ENCODE measurements around the gene ORC2.

ORC2 gene

GRCh38 chr2:200871151-200871550 lies 92.3 kb downstream of the ORC2 start:
- H3K36me3 ChIP-seq (ENCODE audit: insufficient read depth, low read length), result peaks cover 43% of the 10 kb centered on the region; the same call in 1 of the 2 replicates
- H3K27ac ChIP-seq (ENCODE audit: low read length), result no peak overlapping the region
- DNase-seq (no peak), ATAC-seq (ENCODE audit: insufficient read depth, low read depth) (no peak)
- no peaks in the 10 kb centered on the region for H3K9me3 ChIP-seq (ENCODE audit: insufficient read depth, low read length, severe bottlenecking)
- H3K79me2 ChIP-seq (ENCODE audit: insufficient read depth, low read length), result no peaks in the 10 kb centered on the region
- TF ChIP-seq EZH2 (IDR thresholded peaks at IDR 0.05; ENCODE audit: borderline replicate concordance, low read depth, low read length, severe bottlenecking) (no peak), CTCF (IDR thresholded peaks at IDR 0.05; ENCODE audit: borderline replicate concordance, extremely low read depth, low read length, poor library complexity, severe bottlenecking) (no peak)
- H3K4me2 ChIP-seq (ENCODE audit: insufficient read depth, low read length), result no peak overlapping the region
- no peaks in the 10 kb centered on the region for H3K27me3 ChIP-seq (ENCODE audit: insufficient read depth, low read length, poor library complexity)
- H3K4me3 ChIP-seq (ENCODE audit: low read depth in 1 of 2, low read length in 2 of 2), result no peak overlapping the region
- H3K9ac ChIP-seq (ENCODE audit: low read depth, low read length), result no peak overlapping the region
- H4K20me1 ChIP-seq (ENCODE audit: insufficient read depth, low read length), result no peaks in the 10 kb centered on the region
- no peak overlapping the region for H2AFZ ChIP-seq (ENCODE audit: low read depth, low read length)
- no peaks in the 10 kb centered on the region for H3K4me1 ChIP-seq (ENCODE audit: insufficient read depth, low read length)

GRCh38 chr2:200869014-200869413 lies 94.4 kb downstream of the ORC2 start:
- no peak overlapping the region for H3K4me3 ChIP-seq (ENCODE audit: low read depth in 1 of 2, low read length in 2 of 2)
- H3K79me2 ChIP-seq (ENCODE audit: insufficient read depth, low read length), result peaks cover 5% of the 10 kb centered on the region
- H3K4me1 ChIP-seq (ENCODE audit: insufficient read depth, low read length), result peaks cover 12% of the 10 kb centered on the region
- H3K9ac ChIP-seq (ENCODE audit: low read depth, low read length), result no peak overlapping the region
- DNase-seq (no peak), ATAC-seq (ENCODE audit: insufficient read depth, low read depth) (no peak)
- no peaks in the 10 kb centered on the region for H3K9me3 ChIP-seq (ENCODE audit: insufficient read depth, low read length, severe bottlenecking)
- no peak overlapping the region for H3K27ac ChIP-seq (ENCODE audit: low read length)
- no peak overlapping the region for H3K4me2 ChIP-seq (ENCODE audit: insufficient read depth, low read length)
- H2AFZ ChIP-seq (ENCODE audit: low read depth, low read length), result no peak overlapping the region
- H3K36me3 ChIP-seq (ENCODE audit: insufficient read depth, low read length), result peaks cover 30% of the 10 kb centered on the region
- no peaks in the 10 kb centered on the region for H4K20me1 ChIP-seq (ENCODE audit: insufficient read depth, low read length)
- H3K27me3 ChIP-seq (ENCODE audit: insufficient read depth, low read length, poor library complexity), result no peaks in the 10 kb centered on the region
- no peak for TF ChIP-seq EZH2 (IDR thresholded peaks at IDR 0.05; ENCODE audit: borderline replicate concordance, low read depth, low read length, severe bottlenecking)
- no peak for TF ChIP-seq CTCF (IDR thresholded peaks at IDR 0.05; ENCODE audit: borderline replicate concordance, extremely low read depth, low read length, poor library complexity, severe bottlenecking)

GRCh38 chr2:200864176-200865034 lies 99.1 kb downstream of the ORC2 start, which contains the start of gene CLK1:
Gene CLK1, minus strand, starts transcription at chr2:200864658. Its CDS starts 2,796 bp downstream, at chr2:200861862.
- DNase-seq (peak; percentile 96), ATAC-seq (ENCODE audit: insufficient read depth, low read depth) (peak; percentile 85)
- H3K4me1 ChIP-seq (ENCODE audit: insufficient read depth, low read length), result peaks cover 43% of the 10 kb centered on the region
- H3K4me3 ChIP-seq (ENCODE audit: low read depth in 1 of 2, low read length in 2 of 2), result peak within 1 kb of the TSS; percentile 97 to 98
- H3K36me3 ChIP-seq (ENCODE audit: insufficient read depth, low read length), result peaks cover 49% of the 10 kb centered on the region
- peak within 1 kb of the TSS; percentile 99 for H3K9ac ChIP-seq (ENCODE audit: low read depth, low read length)
- TF ChIP-seq CTCF (IDR thresholded peaks at IDR 0.05; ENCODE audit: borderline replicate concordance, extremely low read depth, low read length, poor library complexity, severe bottlenecking) (no peak), EZH2 (IDR thresholded peaks at IDR 0.05; ENCODE audit: borderline replicate concordance, low read depth, low read length, severe bottlenecking) (no peak)
- H3K79me2 ChIP-seq (ENCODE audit: insufficient read depth, low read length), result peaks cover 51% of the 10 kb centered on the region
- no peaks in the 10 kb centered on the region for H3K27me3 ChIP-seq (ENCODE audit: insufficient read depth, low read length, poor library complexity)
- peaks cover 34% of the 10 kb centered on the region for H4K20me1 ChIP-seq (ENCODE audit: insufficient read depth, low read length)
- peak within 1 kb of the TSS; percentile 72 for H3K4me2 ChIP-seq (ENCODE audit: insufficient read depth, low read length)
- H3K27ac ChIP-seq (ENCODE audit: low read length), result peak within 1 kb of the TSS; percentile 99
- H3K9me3 ChIP-seq (ENCODE audit: insufficient read depth, low read length, severe bottlenecking), result no peaks in the 10 kb centered on the region
- H2AFZ ChIP-seq (ENCODE audit: low read depth, low read length), result peak within 1 kb of the TSS; percentile 96

All from DND-41 (cell line).